SK-N-SH (cell line): ENCODE measurements around the gene MRPS30. TPM values are rescaled to one million over a fixed set of nuclear protein-coding genes. Genes with fewer than 3 reads are reported as not detected.

ENCODE experiments used
- CTCF ChIA-PET: fragments of 300-600, 350-600 bp; formaldehyde crosslinking; extraction: SDS; loops from one replicate; lab custom pipeline; 2021; lab: Yijun Ruan, JAX
- POLR2A ChIA-PET: fragments of 350-600 bp; sonication (Branson Sonifier 250); formaldehyde crosslinking; extraction: SDS; loops from one replicate; lab custom pipeline; 2020; ENCODE audit warnings: antibody characterized with exemption, inconsistent platforms; lab: Yijun Ruan, JAX
- DNase-seq: peaks from one replicate; pipeline ENCODE4 v3.0.0; 2012
- H2AFZ ChIP-seq: fragments of 200-600 bp; sonication (generic); 2 replicates; pipeline ENCODE4 v1.8.1; 2016; ENCODE audit warnings: antibody characterized with exemption, mild to moderate bottlenecking, low read depth
- H3F3A ChIP-seq: fragments of 200-600 bp; sonication (generic); replicated peaks from 2 replicates; pipeline ENCODE3; 2016; ENCODE audit warnings: antibody characterized with exemption, mild to moderate bottlenecking; ENCODE audit not compliant: insufficient read depth
- H3K27ac ChIP-seq, 2 experiments: fragments of 200-500 bp in 1 of 2; fragments of 200-600 bp in 1 of 2; sonication (Bioruptor generic) in 1 of 2; sonication (generic), shearing (Covaris generic) in 1 of 2; 2 replicates each; pipeline versions ENCODE4 v1.5.1 to v1.6.1; 2014 to 2016; ENCODE audit warnings: low read depth in 2 of 2, inconsistent platforms in 1 of 2, low read length in 1 of 2, mild to moderate bottlenecking in 1 of 2, mixed read lengths in 1 of 2
- H3K27me3 ChIP-seq: fragments of 200-600 bp; sonication (generic), shearing (Covaris generic); 2 replicates; pipeline ENCODE4 v1.6.1; 2016; ENCODE audit warnings: mixed run types; ENCODE audit not compliant: insufficient read depth
- H3K36me3 ChIP-seq, 2 experiments: fragments of 200-500 bp in 1 of 2; fragments of 200-600 bp in 1 of 2; sonication (Bioruptor generic) in 1 of 2; sonication (generic) in 1 of 2; replicated peaks in 1 of 2; 2 replicates each; pipeline versions ENCODE3 to v1.5.1; 2014 to 2016; ENCODE audit warnings: low read length in 1 of 2, mild to moderate bottlenecking in 1 of 2; ENCODE audit not compliant: insufficient read depth in 2 of 2, control insufficient read depth in 1 of 2
- H3K4me1 ChIP-seq, 2 experiments: fragments of 200-500 bp in 1 of 2; fragments of 200-600 bp in 1 of 2; sonication (Bioruptor generic) in 1 of 2; sonication (generic), shearing (Covaris generic) in 1 of 2; 2 replicates each; pipeline versions ENCODE4 v1.5.1 to v1.6.1; 2014 to 2016; ENCODE audit warnings: low read depth in 1 of 2, low read length in 1 of 2, mixed run types in 1 of 2; ENCODE audit not compliant: insufficient read depth in 2 of 2, control insufficient read depth in 1 of 2
- H3K4me2 ChIP-seq: fragments of 200-600 bp; sonication (generic), shearing (Covaris generic); 2 replicates; pipeline ENCODE4 v1.6.1; 2017; ENCODE audit warnings: mixed run types
- H3K4me3 ChIP-seq, 2 experiments: fragments of 200-500 bp in 1 of 2; fragments of 200-600 bp in 1 of 2; sonication (Bioruptor generic) in 1 of 2; sonication (generic), shearing (Covaris generic) in 1 of 2; 2 replicates each; pipeline versions ENCODE4 v1.5.1 to v1.8.1; 2014 to 2016; ENCODE audit warnings: low read depth in 2 of 2, inconsistent platforms in 1 of 2, low read length in 1 of 2, mild to moderate bottlenecking in 1 of 2, mixed read lengths in 1 of 2, moderate library complexity in 1 of 2
- H3K79me2 ChIP-seq: fragments of 200-600 bp; sonication (generic); 2 replicates; pipeline ENCODE4 v1.8.1; 2017; ENCODE audit warnings: mild to moderate bottlenecking; ENCODE audit not compliant: insufficient read depth
- H3K9ac ChIP-seq: fragments of 200-600 bp; sonication (generic); 2 replicates; pipeline ENCODE4 v1.6.1; 2017; ENCODE audit warnings: mixed run types
- H3K9me2 ChIP-seq: fragments of 200-600 bp; sonication (generic); 2 replicates; pipeline ENCODE4 v1.6.1; 2017; ENCODE audit warnings: mixed run types
- H3K9me3 ChIP-seq: fragments of 200-600 bp; sonication (generic); 2 replicates; pipeline ENCODE4 v1.6.1; 2017; ENCODE audit warnings: mixed run types, mild to moderate bottlenecking, moderate library complexity
- H4K20me1 ChIP-seq: fragments of 200-600 bp; sonication (generic); 2 replicates; pipeline ENCODE4 v1.6.1; 2017; ENCODE audit warnings: mild to moderate bottlenecking, mixed run types; ENCODE audit not compliant: insufficient read depth
- EP300 ChIP-seq, 2 experiments: IDR thresholded peaks; 2 replicates each; pipeline versions ENCODE4 v1.4.0 to v1.6.1; 2012; ENCODE audit warnings: borderline replicate concordance in 1 of 2, low read depth in 1 of 2, low read length in 1 of 2
- FOXM1 ChIP-seq: IDR thresholded peaks from 2 replicates; pipeline ENCODE4 v1.4.0; 2012; ENCODE audit warnings: low read depth, mild to moderate bottlenecking
- GABPA ChIP-seq: IDR thresholded peaks from 2 replicates; pipeline ENCODE4 v1.4.0; 2012; ENCODE audit warnings: low read depth, mild to moderate bottlenecking
- IRF3 ChIP-seq: fragments of 150-350 bp; IDR thresholded peaks from 2 replicates; pipeline ENCODE4 v1.6.1; 2016; ENCODE audit warnings: mild to moderate bottlenecking, low read depth, low read length
- MAX ChIP-seq: IDR thresholded peaks from 2 replicates; pipeline ENCODE4 v1.4.0; 2012; ENCODE audit warnings: low read depth
- MXI1 ChIP-seq: IDR thresholded peaks from 2 replicates; pipeline ENCODE4 v1.6.1; 2012; ENCODE audit warnings: mild to moderate bottlenecking, low read depth, low read length, improper control_type of control experiment
- NRF1 ChIP-seq: IDR thresholded peaks from 2 replicates; pipeline ENCODE4 v1.6.1; 2012; ENCODE audit warnings: low read depth, mild to moderate bottlenecking, low read length
- POLR2AphosphoS5 ChIP-seq: IDR thresholded peaks from 2 replicates; pipeline ENCODE4 v1.6.1; 2012; ENCODE audit warnings: low read depth, low read length
- RAD21 ChIP-seq: IDR thresholded peaks from 2 replicates; pipeline ENCODE4 v1.6.1; 2012; ENCODE audit warnings: mild to moderate bottlenecking, low read length
- RXRA ChIP-seq: IDR thresholded peaks from 2 replicates; pipeline ENCODE4 v1.4.0; 2012; ENCODE audit warnings: low read depth, mild to moderate bottlenecking, borderline replicate concordance
- SMC3 ChIP-seq: IDR thresholded peaks from 2 replicates; pipeline ENCODE4 v1.6.1; 2012; ENCODE audit warnings: low read depth, low read length, improper control_type of control experiment
- TAF1 ChIP-seq: IDR thresholded peaks from 2 replicates; pipeline ENCODE4 v1.6.1; 2012; ENCODE audit warnings: low read depth, mild to moderate bottlenecking, low read length, moderate library complexity, borderline replicate concordance
- USF1 ChIP-seq: IDR thresholded peaks from 2 replicates; pipeline ENCODE4 v1.4.0; 2012; ENCODE audit warnings: low read depth, borderline replicate concordance
- WGBS: methylation state at CpG from one replicate; pipeline ENCODE4 v1.1.6; 2017; ENCODE audit warnings: low lambda C conversion rate; 5-methylcytosine and 5-hydroxymethylcytosine counted together
- polyA plus RNA-seq, 3 experiments: library from polyadenylated mRNA; depleted of rRNA; stranded (reverse); fragments of >200 nt; gene quantifications; 2 replicates each; pipeline ENCODE4 v1.2.3, GENCODE V29; 2012
- TF ChIP-seq, protein P1 (sequence below): fragments of 150-350 bp; IDR thresholded peaks from 2 replicates; pipeline ENCODE4 v1.6.1; 2017; ENCODE audit warnings: antibody characterized with exemption, low read length, low read depth, borderline replicate concordance
- TF ChIP-seq, protein P2 (sequence below): fragments of 200-600 bp; sonication (generic); IDR thresholded peaks from 2 replicates; pipeline ENCODE4 v1.6.1; 2017; ENCODE audit warnings: antibody characterized with exemption, mild to moderate bottlenecking, moderate library complexity

MRPS30 gene
- polyA plus RNA-seq, 1 of the 3 experiments (the other 2 are of a cell fraction) = 18.3 TPM

GRCh38 chr5:44830951-44831350 lies 22.2 kb downstream of the MRPS30 start (continued):
- TF ChIP-seq, protein P1, sequence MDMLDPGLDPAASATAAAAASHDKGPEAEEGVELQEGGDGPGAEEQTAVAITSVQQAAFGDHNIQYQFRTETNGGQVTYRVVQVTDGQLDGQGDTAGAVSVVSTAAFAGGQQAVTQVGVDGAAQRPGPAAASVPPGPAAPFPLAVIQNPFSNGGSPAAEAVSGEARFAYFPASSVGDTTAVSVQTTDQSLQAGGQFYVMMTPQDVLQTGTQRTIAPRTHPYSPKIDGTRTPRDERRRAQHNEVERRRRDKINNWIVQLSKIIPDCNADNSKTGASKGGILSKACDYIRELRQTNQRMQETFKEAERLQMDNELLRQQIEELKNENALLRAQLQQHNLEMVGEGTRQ = no peak
- TF ChIP-seq POLR2AphosphoS5 (no peak), EP300 (IDR thresholded peaks at IDR 0.05; ENCODE audit: borderline replicate concordance in 1 of 2, low read depth in 1 of 2, low read length in 1 of 2) (no peak)

GRCh38 chr5:44833249-44833648 lies 24.5 kb downstream of the MRPS30 start:
- no peaks in the 10 kb centered on the region for H3K36me3 ChIP-seq
- H3K9me2 ChIP-seq = no peaks in the 10 kb centered on the region
- ChIA-PET POLR2A (no interaction called here), CTCF (no interaction called here)
- no peak overlapping the region for H3K4me3 ChIP-seq
- no peak overlapping the region for H3K4me2 ChIP-seq
- no peaks in the 10 kb centered on the region for H4K20me1 ChIP-seq
- H3K27ac ChIP-seq = no peak overlapping the region
- H3F3A ChIP-seq = no peaks in the 10 kb centered on the region
- WGBS = 92% methylated on average over 1 of the region's 1 CpG
- no peak for TF ChIP-seq USF1
- TF ChIP-seq EP300 (IDR thresholded peaks at IDR 0.05; ENCODE audit: borderline replicate concordance in 1 of 2, low read depth in 1 of 2, low read length in 1 of 2) = no peak
- TF ChIP-seq TAF1 = no peak
- TF ChIP-seq, protein P2, sequence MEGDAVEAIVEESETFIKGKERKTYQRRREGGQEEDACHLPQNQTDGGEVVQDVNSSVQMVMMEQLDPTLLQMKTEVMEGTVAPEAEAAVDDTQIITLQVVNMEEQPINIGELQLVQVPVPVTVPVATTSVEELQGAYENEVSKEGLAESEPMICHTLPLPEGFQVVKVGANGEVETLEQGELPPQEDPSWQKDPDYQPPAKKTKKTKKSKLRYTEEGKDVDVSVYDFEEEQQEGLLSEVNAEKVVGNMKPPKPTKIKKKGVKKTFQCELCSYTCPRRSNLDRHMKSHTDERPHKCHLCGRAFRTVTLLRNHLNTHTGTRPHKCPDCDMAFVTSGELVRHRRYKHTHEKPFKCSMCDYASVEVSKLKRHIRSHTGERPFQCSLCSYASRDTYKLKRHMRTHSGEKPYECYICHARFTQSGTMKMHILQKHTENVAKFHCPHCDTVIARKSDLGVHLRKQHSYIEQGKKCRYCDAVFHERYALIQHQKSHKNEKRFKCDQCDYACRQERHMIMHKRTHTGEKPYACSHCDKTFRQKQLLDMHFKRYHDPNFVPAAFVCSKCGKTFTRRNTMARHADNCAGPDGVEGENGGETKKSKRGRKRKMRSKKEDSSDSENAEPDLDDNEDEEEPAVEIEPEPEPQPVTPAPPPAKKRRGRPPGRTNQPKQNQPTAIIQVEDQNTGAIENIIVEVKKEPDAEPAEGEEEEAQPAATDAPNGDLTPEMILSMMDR = no peak
- TF ChIP-seq SMC3 = no peak
- TF ChIP-seq RAD21 = no peak
- TF ChIP-seq NRF1 = no peak
- TF ChIP-seq MXI1 = no peak
- no peak for TF ChIP-seq GABPA
- no peak for TF ChIP-seq MAX
- TF ChIP-seq FOXM1 = no peak
- no peak for TF ChIP-seq RXRA
- no peak for TF ChIP-seq IRF3
- no peaks in the 10 kb centered on the region for H3K4me1 ChIP-seq
- H3K9ac ChIP-seq = no peak overlapping the region
- H3K9me3 ChIP-seq = 0 out of 2 replicates have a peak, but pooled peaks cover 3% of the 10 kb centered on the region
- H3K79me2 ChIP-seq = no peaks in the 10 kb centered on the region
- no peak for DNase-seq
- H2AFZ ChIP-seq = no peak overlapping the region
- no peaks in the 10 kb centered on the region for H3K27me3 ChIP-seq
